ENCODE results near the gene KIAA1191.

The KIAA1191 gene

GRCh38 chr5:176389135-176390123, 27.9 kb upstream of the KIAA1191 start:
- no peaks in the 10 kb centered on the region for H3K27me3 Mint-ChIP-seq (ENCODE audit: low read depth, poor library complexity)
- peak overlapping the region; percentile 100 for H3K4me3 Mint-ChIP-seq
- H3K4me1 Mint-ChIP-seq = peaks cover 34% of the 10 kb centered on the region
- TF ChIP-seq CTCF (IDR thresholded peaks at IDR 0.05) = no peak
- peaks cover 31% of the 10 kb centered on the region for H3K36me3 Mint-ChIP-seq (ENCODE audit: low read depth)
- no peaks in the 10 kb centered on the region for H3K9me3 Mint-ChIP-seq
- no peak for DNase-seq
- peak overlapping the region; percentile 100 for H3K27ac Mint-ChIP-seq

- no peaks in the 10 kb centered on the region for H3K9me3 Mint-ChIP-seq
- H3K4me1 Mint-ChIP-seq = peaks cover 30% of the 10 kb centered on the region
- peak within 1 kb of the TSS; percentile 100 for H3K27ac Mint-ChIP-seq
- TF ChIP-seq CTCF (IDR thresholded peaks at IDR 0.05) = no peak
- peak; percentile 99 for DNase-seq
- peaks cover 31% of the 10 kb centered on the region for H3K36me3 Mint-ChIP-seq (ENCODE audit: low read depth)
- H3K27me3 Mint-ChIP-seq (ENCODE audit: low read depth, poor library complexity) = no peaks in the 10 kb centered on the region
- H3K4me3 Mint-ChIP-seq = peak within 1 kb of the TSS; percentile 100
Measured at GRCh38 chr5:176388444-176389134, 27.0 kb upstream of the KIAA1191 start, which contains the start of the genes HIGD2A and NOP16. TSS of gene HIGD2A (plus strand) at chr5:176388751. CDS start at chr5:176388820, 69 bp downstream. TSS of gene NOP16 (minus strand) at chr5:176388598. CDS start at chr5:176388539, 59 bp downstream.

GRCh38 chr5:176388003-176388443, 26.5 kb upstream of the KIAA1191 start:
- no peak for TF ChIP-seq CTCF (IDR thresholded peaks at IDR 0.05)
- Mint-ChIP-seq H3K27me3 (ENCODE audit: low read depth, poor library complexity) (no peaks in the 10 kb centered on the region), H3K4me3 (peak overlapping the region; percentile 100), H3K36me3 (ENCODE audit: low read depth) (peaks cover 31% of the 10 kb centered on the region), H3K9me3 (no peaks in the 10 kb centered on the region), H3K27ac (peak overlapping the region; percentile 100), H3K4me1 (peaks cover 27% of the 10 kb centered on the region)
- peak; percentile 32 for DNase-seq

GRCh38 chr5:176387384-176387925, 25.9 kb upstream of the KIAA1191 start:
- Mint-ChIP-seq H3K4me1 (peaks cover 27% of the 10 kb centered on the region), H3K9me3 (no peaks in the 10 kb centered on the region), H3K27me3 (ENCODE audit: low read depth, poor library complexity) (no peaks in the 10 kb centered on the region), H3K27ac (peak overlapping the region; percentile 93), H3K4me3 (peak overlapping the region; percentile 100), H3K36me3 (ENCODE audit: low read depth) (peaks cover 33% of the 10 kb centered on the region)
- DNase-seq = no peak
- no peak for TF ChIP-seq CTCF (IDR thresholded peaks at IDR 0.05)

- H3K27ac Mint-ChIP-seq = no peak overlapping the region
- no peaks in the 10 kb centered on the region for H3K27me3 Mint-ChIP-seq (ENCODE audit: low read depth, poor library complexity)
- peak overlapping the region; percentile 100 for H3K4me3 Mint-ChIP-seq
- no peak for DNase-seq
- H3K36me3 Mint-ChIP-seq (ENCODE audit: low read depth) = peaks cover 34% of the 10 kb centered on the region
- H3K4me1 Mint-ChIP-seq = peaks cover 27% of the 10 kb centered on the region
- H3K9me3 Mint-ChIP-seq = no peaks in the 10 kb centered on the region
- TF ChIP-seq CTCF (IDR thresholded peaks at IDR 0.05) = no peak
Measured at GRCh38 chr5:176386491-176386890, 24.9 kb upstream of the KIAA1191 start.

All from nephron progenitor cell (in vitro differentiated cells).